ENCODE data around the gene COL6A3.

DNA sequence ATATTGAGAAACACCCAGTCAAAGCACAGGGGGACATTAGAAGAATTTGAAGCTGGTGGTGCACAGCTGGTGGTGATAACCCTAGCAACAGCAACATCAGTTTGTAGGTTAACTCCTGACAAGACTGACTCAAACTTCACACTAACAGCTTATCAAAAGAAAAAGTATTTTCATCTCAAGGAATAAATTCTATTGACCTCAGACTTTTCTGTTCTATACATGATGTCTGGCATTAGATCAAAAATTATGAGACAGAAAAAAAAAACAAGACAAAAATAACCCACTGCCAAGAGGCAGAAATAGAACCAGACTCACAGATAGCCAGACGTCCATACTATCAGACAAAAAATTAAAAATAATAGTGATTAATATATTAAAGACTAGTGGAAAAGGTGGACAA lies 126.1 kb downstream of the COL6A3 start:
- TF ChIP-seq, protein P1, sequence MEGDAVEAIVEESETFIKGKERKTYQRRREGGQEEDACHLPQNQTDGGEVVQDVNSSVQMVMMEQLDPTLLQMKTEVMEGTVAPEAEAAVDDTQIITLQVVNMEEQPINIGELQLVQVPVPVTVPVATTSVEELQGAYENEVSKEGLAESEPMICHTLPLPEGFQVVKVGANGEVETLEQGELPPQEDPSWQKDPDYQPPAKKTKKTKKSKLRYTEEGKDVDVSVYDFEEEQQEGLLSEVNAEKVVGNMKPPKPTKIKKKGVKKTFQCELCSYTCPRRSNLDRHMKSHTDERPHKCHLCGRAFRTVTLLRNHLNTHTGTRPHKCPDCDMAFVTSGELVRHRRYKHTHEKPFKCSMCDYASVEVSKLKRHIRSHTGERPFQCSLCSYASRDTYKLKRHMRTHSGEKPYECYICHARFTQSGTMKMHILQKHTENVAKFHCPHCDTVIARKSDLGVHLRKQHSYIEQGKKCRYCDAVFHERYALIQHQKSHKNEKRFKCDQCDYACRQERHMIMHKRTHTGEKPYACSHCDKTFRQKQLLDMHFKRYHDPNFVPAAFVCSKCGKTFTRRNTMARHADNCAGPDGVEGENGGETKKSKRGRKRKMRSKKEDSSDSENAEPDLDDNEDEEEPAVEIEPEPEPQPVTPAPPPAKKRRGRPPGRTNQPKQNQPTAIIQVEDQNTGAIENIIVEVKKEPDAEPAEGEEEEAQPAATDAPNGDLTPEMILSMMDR (conservative IDR thresholded peaks at IDR 0.05; ENCODE audit: low read depth, low read length): no peak
- TF ChIP-seq EZH2 (IDR thresholded peaks at IDR 0.05; ENCODE audit: borderline replicate concordance, low read depth, low read length, poor library complexity, severe bottlenecking): no peak

All from A673 (cell line).